WI38 (cell line): ENCODE measurements around the gene FBN3.
"Not testable (repeated sequence)": the region's sequence is repeated elsewhere in the genome, so short reads cannot be mapped to it uniquely, and the experiment has no call there.

Experiments used
- H3K4me3 ChIP-seq: 2 replicates; pipeline ENCODE4 v1.5.1; 2011; ENCODE audit warnings: low read depth, mild to moderate bottlenecking, control low read depth, low read length
- CTCF ChIP-seq: IDR thresholded peaks from 2 replicates; pipeline ENCODE4 v1.5.1; 2012; ENCODE audit warnings: low read depth, mild to moderate bottlenecking, control low read depth, low read length

FBN3 gene

DNA sequence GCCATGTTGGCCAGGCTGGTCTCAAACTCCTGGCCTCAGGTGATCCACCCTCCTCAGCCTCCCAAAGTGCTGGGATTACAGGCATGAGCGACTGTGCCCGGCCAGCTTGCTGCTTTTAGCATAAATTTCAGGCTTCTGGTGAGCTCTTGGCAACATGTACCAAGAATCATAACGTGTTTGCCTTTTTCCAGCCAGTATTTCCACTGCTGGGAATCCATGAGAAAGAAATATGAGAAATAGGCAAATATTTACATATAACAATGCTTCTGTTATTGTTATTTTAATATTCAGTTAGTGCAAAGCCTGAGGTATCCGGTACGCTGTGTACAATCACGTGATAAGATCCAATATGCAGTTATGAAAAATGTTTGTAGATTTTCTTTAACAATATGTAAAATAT, 30.6 kb upstream of the FBN3 start:
- H3K4me3 ChIP-seq, result no peak overlapping the region
- no peak for TF ChIP-seq CTCF

DNA sequence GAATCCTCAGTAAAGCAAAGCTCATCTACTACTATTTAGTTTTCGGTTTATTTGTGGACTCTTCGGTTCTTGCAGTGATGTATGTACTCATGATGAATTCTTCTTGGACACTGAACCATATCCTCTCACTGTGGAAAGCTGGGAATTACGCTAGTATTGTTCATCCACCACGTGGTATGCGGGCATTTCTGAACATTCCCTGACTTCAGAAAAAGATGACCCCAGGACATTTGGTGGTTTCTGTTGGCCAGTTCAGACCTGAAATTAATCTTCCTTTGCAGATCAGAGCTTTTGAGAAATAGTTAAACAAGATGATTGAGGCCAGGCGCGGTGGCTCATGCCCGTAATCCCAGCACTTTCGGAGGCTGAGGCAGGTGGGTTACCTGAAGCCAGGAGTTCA, 25.3 kb upstream of the FBN3 start:
- H3K4me3 ChIP-seq, result no peak overlapping the region
- no peak for TF ChIP-seq CTCF

DNA sequence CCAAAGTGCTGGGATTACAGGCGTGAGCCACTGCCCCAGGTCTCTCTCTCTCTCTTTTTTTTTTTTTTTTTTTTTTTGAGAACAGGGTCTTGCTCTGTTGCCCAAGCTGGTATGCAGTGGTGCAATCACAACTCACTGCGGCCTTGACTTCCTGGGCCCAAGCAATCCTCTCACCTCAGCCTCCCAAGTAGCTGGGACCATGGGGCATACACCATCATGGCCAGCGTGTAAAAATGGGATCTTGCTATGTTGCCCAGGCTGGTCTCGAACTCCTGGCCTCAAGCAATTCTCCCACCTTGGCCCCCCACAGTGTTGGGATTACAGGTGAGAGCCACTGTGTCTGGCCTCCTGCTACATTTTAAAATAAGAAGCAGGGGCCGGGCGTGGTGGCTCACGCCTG, 19.1 kb upstream of the FBN3 start:
- no peak overlapping the region for H3K4me3 ChIP-seq
- TF ChIP-seq CTCF, result no peak

GRCh38 chr19:8167985-8168384, 18.6 kb upstream of the FBN3 start:
- TF ChIP-seq CTCF, result no peak
- H3K4me3 ChIP-seq, result no peak overlapping the region

DNA sequence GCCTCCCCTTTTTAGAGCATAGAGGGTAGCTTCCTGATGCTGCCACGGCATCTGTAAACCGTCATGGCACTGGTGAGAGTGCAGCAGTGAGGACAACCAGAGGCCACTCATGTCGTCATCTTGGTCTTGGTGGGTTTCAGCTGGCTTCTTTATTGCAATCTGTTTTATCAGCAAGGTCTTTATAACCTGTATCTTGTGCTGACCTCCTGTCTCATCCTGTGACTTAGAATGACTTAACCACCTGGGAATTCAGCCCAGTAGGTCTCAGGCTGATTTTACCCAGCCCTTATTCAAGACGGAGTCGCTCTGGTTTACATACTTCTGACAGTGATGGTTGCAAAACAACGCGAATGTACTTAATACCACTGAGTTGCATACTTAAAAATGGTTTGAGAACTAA, 14.4 kb upstream of the FBN3 start:
- no peak for TF ChIP-seq CTCF
- no peak overlapping the region for H3K4me3 ChIP-seq

DNA sequence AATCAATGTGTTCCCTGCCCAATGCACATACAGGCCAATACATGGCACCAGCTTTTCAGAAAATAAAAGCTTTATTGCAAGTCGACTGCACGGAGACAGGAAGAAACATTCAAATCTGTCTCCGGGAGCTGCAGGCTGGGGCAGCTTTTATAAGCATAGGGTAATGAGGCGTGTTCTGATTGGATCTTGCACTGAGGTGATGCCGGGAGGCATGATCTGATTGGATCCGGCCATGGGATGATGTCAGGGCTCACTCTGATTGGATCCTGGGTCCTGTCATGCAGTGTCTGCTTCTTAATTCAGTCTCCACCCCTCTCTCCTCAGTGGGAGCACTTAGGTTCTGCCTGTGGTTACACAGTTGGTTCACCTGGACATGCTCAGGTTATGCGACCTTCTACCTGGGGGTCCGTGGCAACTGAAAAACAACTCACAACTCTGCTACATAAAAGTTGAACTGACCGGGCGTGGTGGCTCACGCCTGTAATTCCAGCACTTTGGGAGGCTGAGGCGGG, 11.8 kb upstream of the FBN3 start:
- no peak for TF ChIP-seq CTCF
- H3K4me3 ChIP-seq, result no peak overlapping the region

- not testable (repeated sequence) for H3K4me3 ChIP-seq
Measured at GRCh38 chr19:8159322-8159721, 9.9 kb upstream of the FBN3 start.

GRCh38 chr19:8158411-8159074, 9.2 kb upstream of the FBN3 start:
- TF ChIP-seq CTCF, result peak; percentile 53
- no peak overlapping the region for H3K4me3 ChIP-seq
